ENCODE data around the gene RHBDL1.

Gene RHBDL1

GRCh38 chr16:674214-674881 lies 1.1 kb upstream of the RHBDL1 start:
- no peak for DNase-seq (ENCODE audit: low spot score)

- DNase-seq (ENCODE audit: low spot score): no peak
Measured at GRCh38 chr16:675884-676564, 553 bp downstream of the RHBDL1 start.

GRCh38 chr16:676565-676902 lies 1.1 kb downstream of the RHBDL1 start:
- no peak for DNase-seq (ENCODE audit: low spot score)

GRCh38 chr16:676913-677312 lies 1.4 kb downstream of the RHBDL1 start:
- DNase-seq (ENCODE audit: low spot score): no peak

GRCh38 chr16:677316-678190 lies 2.1 kb downstream of the RHBDL1 start:
- DNase-seq (ENCODE audit: low spot score): no peak

- no peak for DNase-seq (ENCODE audit: low spot score)
Measured at GRCh38 chr16:678209-678857, 2.9 kb downstream of the RHBDL1 start.

GRCh38 chr16:678858-679813 lies 3.7 kb downstream of the RHBDL1 start:
- DNase-seq (ENCODE audit: low spot score): peak; percentile 45

GRCh38 chr16:679814-680624 lies 4.5 kb downstream of the RHBDL1 start, which contains the start of gene STUB1:
Gene STUB1, plus strand, starts transcription at chr16:680410. Its CDS starts 116 bp downstream, at chr16:680526.
- peak; percentile 67 for DNase-seq (ENCODE audit: low spot score)

GRCh38 chr16:680625-680945 lies 5.1 kb downstream of the RHBDL1 start:
- no peak for DNase-seq (ENCODE audit: low spot score)

- no peak for DNase-seq (ENCODE audit: low spot score)
Measured at GRCh38 chr16:680967-681745, 5.7 kb downstream of the RHBDL1 start.

GRCh38 chr16:681746-682427 lies 6.4 kb downstream of the RHBDL1 start:
- no peak for DNase-seq (ENCODE audit: low spot score)

- no peak for DNase-seq (ENCODE audit: low spot score)
Measured at GRCh38 chr16:682493-683395, 7.3 kb downstream of the RHBDL1 start.

GRCh38 chr16:683396-684070 lies 8.1 kb downstream of the RHBDL1 start:
- DNase-seq (ENCODE audit: low spot score): no peak

GRCh38 chr16:684071-684794 lies 8.8 kb downstream of the RHBDL1 start, which contains the start of gene JMJD8:
Gene JMJD8, minus strand, starts transcription at chr16:684334. Its CDS starts 15 bp downstream, at chr16:684319.
- peak; percentile 94 for DNase-seq (ENCODE audit: low spot score)

GRCh38 chr16:684961-685696 lies 9.7 kb downstream of the RHBDL1 start:
- DNase-seq (ENCODE audit: low spot score): no peak

GRCh38 chr16:685967-686366 lies 10.5 kb downstream of the RHBDL1 start:
- no peak for DNase-seq (ENCODE audit: low spot score)

Measured in COLO829 (cell line).